ENCODE measurements around the gene IZUMO4. TPM values are rescaled to one million over a fixed set of nuclear protein-coding genes. Genes with fewer than 3 reads are reported as not detected.

Gene IZUMO4
- total RNA-seq, 1 donor from 2014 or later = 9.5 TPM

DNA sequence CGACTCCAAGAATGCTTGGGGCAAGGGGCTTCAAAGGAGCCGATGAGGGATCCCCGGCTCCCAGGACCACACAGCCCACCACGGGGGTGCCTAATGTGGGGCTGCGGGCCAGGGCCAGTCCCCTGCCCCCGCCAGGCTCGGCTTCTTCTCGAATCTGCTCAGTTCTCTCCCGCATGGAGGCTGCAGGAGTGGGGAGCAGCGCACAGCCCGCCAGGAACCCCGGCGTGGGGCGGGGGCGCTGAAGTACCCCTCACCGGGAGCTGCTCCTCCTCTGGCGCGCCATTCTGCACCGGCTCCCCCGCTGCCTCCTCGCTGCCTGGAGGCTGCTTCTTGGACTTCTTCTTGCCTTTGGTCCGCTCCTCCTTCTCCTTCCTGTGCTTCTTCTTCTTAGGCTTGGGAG lies 14.7 kb downstream of the IZUMO4 start:
- Mint-ChIP-seq H3K27me3 (ENCODE audit: low read depth) (no peaks in the 10 kb centered on the region), H3K4me1 (ENCODE audit: low read depth) (no peaks in the 10 kb centered on the region), H3K4me3 (ENCODE audit: low read depth) (no peak overlapping the region), H3K27ac (no peak overlapping the region), H3K36me3 (ENCODE audit: low read depth) (peaks cover 57% of the 10 kb centered on the region), H3K9me3 (no peaks in the 10 kb centered on the region)
- intact Hi-C loops (cut with micrococcal nuclease) = no loop called here
- no peak for DNase-seq (ENCODE audit: low spot score)

DNA sequence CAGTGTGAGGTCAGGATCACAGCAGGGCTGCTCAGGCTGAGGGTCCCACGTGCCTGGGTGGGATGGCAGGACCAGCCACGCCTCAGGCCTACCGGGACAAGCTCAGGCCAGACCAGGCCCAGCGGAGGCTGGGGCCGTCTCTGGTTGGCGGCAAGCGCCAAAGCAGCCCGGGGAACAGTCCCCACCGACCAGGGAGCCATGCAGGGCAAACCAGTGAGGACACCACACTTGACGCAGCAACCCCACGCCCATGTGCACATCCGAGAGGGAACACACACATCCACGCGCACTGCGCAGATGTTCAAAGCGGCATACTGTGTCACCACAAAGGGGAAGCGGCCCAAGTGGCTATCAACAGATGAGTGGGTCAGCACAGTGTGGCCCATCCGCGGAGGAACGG lies 15.2 kb downstream of the IZUMO4 start:
- Mint-ChIP-seq H3K27me3 (ENCODE audit: low read depth) (no peaks in the 10 kb centered on the region), H3K4me1 (ENCODE audit: low read depth) (no peaks in the 10 kb centered on the region), H3K27ac (no peak overlapping the region), H3K4me3 (ENCODE audit: low read depth) (no peak overlapping the region), H3K9me3 (no peaks in the 10 kb centered on the region), H3K36me3 (ENCODE audit: low read depth) (peaks cover 53% of the 10 kb centered on the region)
- DNase-seq (ENCODE audit: low spot score) = no peak
- intact Hi-C loops (cut with micrococcal nuclease) = no loop called here

DNA sequence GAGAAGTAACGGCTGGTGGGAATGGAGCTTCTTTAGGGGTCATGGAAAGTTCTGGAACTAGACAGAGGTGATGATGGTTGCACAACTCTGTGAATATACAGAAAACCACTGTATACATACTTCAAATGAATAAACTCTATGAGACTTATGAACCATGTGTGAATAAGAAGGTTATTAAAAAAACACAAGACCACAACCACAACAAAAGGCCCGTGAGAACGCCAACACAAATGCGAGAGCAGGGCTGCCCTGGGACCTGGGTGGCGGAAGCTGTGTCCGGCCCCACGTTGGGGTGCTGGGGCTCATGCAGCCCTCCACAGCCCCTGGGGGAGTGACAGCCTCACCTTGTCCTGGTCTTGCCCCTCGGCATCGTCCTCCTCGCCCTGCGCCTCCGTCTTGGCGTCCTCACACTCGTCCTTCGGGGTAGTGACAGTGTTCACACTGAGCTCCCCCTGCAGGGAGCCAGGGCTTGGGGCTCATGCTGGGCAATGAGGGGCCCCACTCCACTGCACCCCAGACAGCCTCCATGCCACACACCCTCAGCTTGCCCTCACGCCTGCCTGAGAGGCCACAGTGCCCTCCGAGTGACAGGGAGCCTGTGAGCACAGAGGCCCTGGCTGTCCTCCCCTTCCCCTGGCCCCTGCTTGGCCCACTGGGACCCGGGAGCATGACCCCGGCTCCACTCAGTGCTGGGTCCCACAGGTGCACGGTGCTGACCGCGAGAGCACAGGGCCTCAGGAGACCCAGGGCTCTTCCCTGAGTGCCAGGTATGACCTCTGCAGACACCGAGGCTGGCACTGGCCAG lies 16.0 kb downstream of the IZUMO4 start:
- no peak for DNase-seq (ENCODE audit: low spot score)
- Mint-ChIP-seq H3K9me3 (no peaks in the 10 kb centered on the region), H3K27me3 (ENCODE audit: low read depth) (no peaks in the 10 kb centered on the region), H3K36me3 (ENCODE audit: low read depth) (peaks cover 51% of the 10 kb centered on the region), H3K4me1 (ENCODE audit: low read depth) (no peaks in the 10 kb centered on the region), H3K27ac (no peak overlapping the region), H3K4me3 (ENCODE audit: low read depth) (no peak overlapping the region)
- intact Hi-C loops (cut with micrococcal nuclease) = no loop called here

DNA sequence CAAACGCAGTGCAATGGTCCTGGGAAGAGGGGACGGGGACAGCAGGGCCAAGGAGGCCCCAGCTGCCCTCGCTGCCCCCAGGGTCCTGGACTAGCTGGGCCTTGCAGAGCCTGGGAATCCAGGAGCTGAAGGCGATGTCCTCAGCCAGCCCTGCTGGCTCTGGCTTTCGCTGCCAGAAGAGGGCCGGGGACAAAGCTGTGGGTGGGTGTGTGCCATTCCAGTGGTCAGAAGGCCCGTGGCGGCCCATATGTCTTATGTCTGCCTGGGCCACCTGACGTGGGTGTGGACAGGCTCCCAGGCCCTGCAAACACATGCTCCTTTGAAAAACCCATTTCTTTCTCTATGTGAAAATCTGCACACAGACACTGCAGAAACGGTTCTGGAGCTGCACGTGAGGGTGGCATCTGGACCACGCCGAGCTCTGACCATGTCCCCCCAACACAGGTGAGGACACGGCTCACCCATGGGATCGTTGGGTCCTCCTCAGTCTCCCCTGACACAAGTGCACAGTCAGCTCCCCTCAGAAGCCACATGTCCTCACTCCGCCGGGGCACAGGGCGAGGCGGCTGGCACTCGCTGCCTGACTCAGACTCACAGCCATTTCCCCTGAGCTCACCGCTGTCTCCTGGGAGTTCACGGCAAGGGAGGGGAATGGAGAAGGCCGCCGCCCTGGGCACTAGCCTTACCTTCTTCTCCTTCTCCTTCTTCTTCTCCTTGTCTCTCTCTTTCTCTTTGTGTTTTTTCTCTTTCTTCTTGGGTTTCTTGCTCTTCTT lies 16.9 kb downstream of the IZUMO4 start:
- no peaks in the 10 kb centered on the region for H3K27me3 Mint-ChIP-seq (ENCODE audit: low read depth)
- no peak for DNase-seq (ENCODE audit: low spot score)
- H3K9me3 Mint-ChIP-seq = no peaks in the 10 kb centered on the region
- no peaks in the 10 kb centered on the region for H3K4me1 Mint-ChIP-seq (ENCODE audit: low read depth)
- H3K27ac Mint-ChIP-seq = no peak overlapping the region
- intact Hi-C loops (cut with micrococcal nuclease) = no loop called here
- no peak overlapping the region for H3K4me3 Mint-ChIP-seq (ENCODE audit: low read depth)
- peaks cover 52% of the 10 kb centered on the region for H3K36me3 Mint-ChIP-seq (ENCODE audit: low read depth)

DNA sequence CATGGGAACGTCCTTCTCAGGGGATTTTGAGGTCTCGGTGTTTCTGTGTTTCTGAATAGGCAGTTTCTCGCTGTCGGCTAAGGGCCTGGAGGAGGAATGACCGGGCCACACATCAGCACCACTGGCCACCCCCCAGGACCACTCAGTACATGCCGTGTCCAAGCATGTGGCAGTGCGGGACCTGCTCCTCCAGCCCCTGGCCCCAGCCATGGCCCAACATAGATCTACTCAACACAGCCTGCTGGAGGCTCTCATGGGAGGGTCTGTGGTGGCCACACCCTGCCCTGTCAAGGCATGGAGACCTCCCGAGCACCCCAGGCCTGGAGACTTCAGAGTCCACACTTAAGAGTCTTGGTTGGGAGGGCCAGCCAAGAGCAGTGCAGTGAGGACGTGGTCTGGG lies 17.5 kb downstream of the IZUMO4 start:
- no peaks in the 10 kb centered on the region for H3K9me3 Mint-ChIP-seq
- H3K27me3 Mint-ChIP-seq (ENCODE audit: low read depth) = no peaks in the 10 kb centered on the region
- H3K4me1 Mint-ChIP-seq (ENCODE audit: low read depth) = no peaks in the 10 kb centered on the region
- intact Hi-C loops (cut with micrococcal nuclease) = no loop called here
- no peak overlapping the region for H3K4me3 Mint-ChIP-seq (ENCODE audit: low read depth)
- H3K36me3 Mint-ChIP-seq (ENCODE audit: low read depth) = peaks cover 52% of the 10 kb centered on the region
- no peak overlapping the region for H3K27ac Mint-ChIP-seq
- no peak for DNase-seq (ENCODE audit: low spot score)

DNA sequence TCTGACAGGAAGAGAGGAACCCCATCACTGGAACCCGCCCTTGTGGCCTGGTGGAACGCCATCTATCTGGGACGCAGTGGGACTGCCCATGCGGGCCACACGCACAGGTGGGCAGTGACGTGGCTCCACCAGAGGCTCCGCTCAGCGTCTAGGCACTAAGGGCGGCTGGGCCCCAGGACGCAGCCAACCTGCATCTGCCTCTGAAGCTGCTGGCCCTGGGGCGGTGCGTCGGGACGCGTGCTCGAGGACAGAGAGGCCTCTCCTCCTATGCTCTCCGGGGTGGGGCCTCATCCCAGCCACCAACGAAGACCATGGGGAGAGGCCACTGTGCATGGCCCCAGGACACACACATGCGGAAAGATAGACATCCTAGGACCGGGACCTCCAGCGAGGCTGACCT lies 18.1 kb downstream of the IZUMO4 start:
- Mint-ChIP-seq H3K9me3 (no peaks in the 10 kb centered on the region), H3K27me3 (ENCODE audit: low read depth) (no peaks in the 10 kb centered on the region), H3K36me3 (ENCODE audit: low read depth) (peaks cover 48% of the 10 kb centered on the region), H3K27ac (no peak overlapping the region), H3K4me1 (ENCODE audit: low read depth) (no peaks in the 10 kb centered on the region), H3K4me3 (ENCODE audit: low read depth) (no peak overlapping the region)
- no peak for DNase-seq (ENCODE audit: low spot score)
- intact Hi-C loops (cut with micrococcal nuclease) = no loop called here

DNA sequence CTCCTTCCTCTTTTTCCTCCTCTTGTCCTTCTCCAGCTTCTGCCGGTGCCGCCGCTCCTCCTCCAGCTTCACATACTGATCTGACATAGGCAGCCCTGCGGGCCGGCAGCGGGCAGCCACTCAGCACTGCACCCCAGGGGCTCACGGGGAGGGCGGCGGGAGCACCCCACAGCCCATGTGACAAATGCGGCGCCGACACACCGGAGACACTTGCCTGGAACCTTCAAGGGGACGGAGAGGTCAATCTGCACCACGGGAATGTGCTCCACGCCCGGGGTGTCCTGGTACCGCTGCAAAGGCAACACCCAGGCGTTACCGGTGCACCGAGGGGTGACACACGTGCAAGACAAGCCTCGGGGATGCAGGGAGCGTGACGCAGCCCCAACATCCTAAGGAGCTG lies 18.6 kb downstream of the IZUMO4 start:
- Mint-ChIP-seq H3K27me3 (ENCODE audit: low read depth) (no peaks in the 10 kb centered on the region), H3K27ac (no peak overlapping the region), H3K4me1 (ENCODE audit: low read depth) (no peaks in the 10 kb centered on the region), H3K4me3 (ENCODE audit: low read depth) (no peak overlapping the region), H3K9me3 (no peaks in the 10 kb centered on the region), H3K36me3 (ENCODE audit: low read depth) (peaks cover 48% of the 10 kb centered on the region)
- intact Hi-C loops (cut with micrococcal nuclease) = no loop called here
- no peak for DNase-seq (ENCODE audit: low spot score)

DNA sequence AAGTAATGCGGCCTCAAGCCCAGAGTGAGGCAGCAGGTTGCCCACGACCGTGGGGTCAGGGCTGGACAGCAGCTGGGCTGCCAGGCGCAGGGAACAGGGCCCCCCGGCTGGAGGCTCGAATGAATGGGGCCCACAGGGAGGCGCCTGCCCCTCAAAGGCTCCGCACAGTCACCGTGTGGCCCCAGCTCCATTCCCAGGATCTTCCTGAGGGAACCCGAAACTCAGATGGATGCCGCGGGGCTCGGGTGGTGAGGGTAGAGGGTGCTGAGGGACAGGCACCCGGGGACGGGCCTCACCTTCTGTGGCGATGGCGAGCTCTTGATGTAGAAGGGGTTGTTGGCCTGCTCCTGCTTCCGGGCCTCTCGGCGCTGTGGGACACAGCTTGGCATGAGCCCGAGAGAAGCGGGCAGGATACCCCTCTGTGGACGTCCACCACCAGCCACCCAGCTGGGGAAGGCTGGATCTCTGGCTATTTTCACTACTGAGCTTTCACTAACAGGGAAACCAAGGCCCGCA lies 19.3 kb downstream of the IZUMO4 start:
- Mint-ChIP-seq H3K27ac (no peak overlapping the region), H3K36me3 (ENCODE audit: low read depth) (peaks cover 52% of the 10 kb centered on the region), H3K27me3 (ENCODE audit: low read depth) (no peaks in the 10 kb centered on the region), H3K9me3 (no peaks in the 10 kb centered on the region), H3K4me3 (ENCODE audit: low read depth) (no peak overlapping the region), H3K4me1 (ENCODE audit: low read depth) (no peaks in the 10 kb centered on the region)
- intact Hi-C loops (cut with micrococcal nuclease) = no loop called here
- DNase-seq (ENCODE audit: low spot score) = no peak

DNA sequence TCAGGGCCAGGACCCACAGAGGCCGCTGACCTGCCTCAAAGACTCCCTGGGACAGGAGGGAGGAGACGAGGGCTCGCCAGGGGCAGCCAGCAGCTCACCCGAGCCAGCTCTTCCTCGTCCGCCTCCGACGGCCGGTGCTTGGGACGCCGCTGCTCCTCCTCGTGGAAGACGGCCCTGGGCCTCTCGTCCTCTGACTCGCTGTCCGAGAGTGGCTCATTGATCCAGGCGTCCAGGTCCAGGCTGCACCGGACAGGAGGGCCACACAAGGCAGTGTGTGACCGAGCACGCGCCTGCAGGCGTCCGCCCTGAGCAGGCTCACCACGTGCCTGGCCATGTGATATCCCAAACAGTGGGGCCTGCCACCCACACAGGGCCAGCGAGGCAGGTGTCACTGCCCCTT lies 19.8 kb downstream of the IZUMO4 start:
- Mint-ChIP-seq H3K4me3 (ENCODE audit: low read depth) (no peak overlapping the region), H3K36me3 (ENCODE audit: low read depth) (peaks cover 57% of the 10 kb centered on the region), H3K27me3 (ENCODE audit: low read depth) (no peaks in the 10 kb centered on the region)

DNA sequence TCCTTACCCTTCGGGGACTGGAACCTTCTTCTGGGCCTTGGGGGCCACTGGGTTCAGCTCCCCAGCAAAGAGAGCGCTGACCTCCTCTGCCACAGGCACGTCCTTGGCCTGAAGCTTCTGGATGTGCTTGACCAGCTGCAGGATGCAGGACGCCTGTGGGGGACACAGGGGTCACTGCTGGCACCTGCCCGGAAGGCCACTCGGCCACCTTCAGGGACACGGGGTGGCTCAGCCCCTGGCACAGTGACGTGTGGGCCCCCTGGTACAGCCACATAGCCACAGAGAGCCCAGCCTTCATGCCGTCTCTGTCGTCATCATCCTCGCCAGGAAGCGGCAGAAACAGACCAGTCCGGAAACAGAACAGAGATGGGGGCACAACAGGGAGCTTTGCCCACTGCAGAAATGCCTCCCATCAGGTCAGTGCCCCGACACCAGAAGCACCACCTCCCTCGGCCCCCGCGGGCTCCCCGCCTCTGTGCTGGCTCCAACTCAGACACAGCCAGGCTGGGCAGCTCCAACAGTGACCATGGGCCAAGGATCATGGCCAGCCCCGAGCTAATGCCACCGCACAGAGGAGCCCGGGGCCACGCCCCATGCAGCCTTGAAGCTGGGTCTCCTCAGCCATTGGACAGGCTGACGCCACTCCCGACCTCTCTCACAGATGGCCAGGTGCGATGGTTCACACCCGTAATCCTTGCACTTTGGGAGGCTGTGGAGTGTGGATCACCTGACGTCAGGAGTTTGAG lies 20.7 kb downstream of the IZUMO4 start:
- Mint-ChIP-seq H3K4me1 (ENCODE audit: low read depth) (no peaks in the 10 kb centered on the region), H3K27ac (no peak overlapping the region), H3K36me3 (ENCODE audit: low read depth) (peaks cover 56% of the 10 kb centered on the region), H3K27me3 (ENCODE audit: low read depth) (no peaks in the 10 kb centered on the region), H3K9me3 (no peaks in the 10 kb centered on the region), H3K4me3 (ENCODE audit: low read depth) (no peak overlapping the region)
- intact Hi-C loops (cut with micrococcal nuclease) = no loop called here
- DNase-seq (ENCODE audit: low spot score) = no peak

More for the DNA sequence above, 19.8 kb downstream of the IZUMO4 start:
- no peaks in the 10 kb centered on the region for H3K9me3 Mint-ChIP-seq
- no peaks in the 10 kb centered on the region for H3K4me1 Mint-ChIP-seq (ENCODE audit: low read depth)
- no peak overlapping the region for H3K27ac Mint-ChIP-seq
- DNase-seq (ENCODE audit: low spot score) = no peak
- intact Hi-C loops (cut with micrococcal nuclease) = no loop called here

DNA sequence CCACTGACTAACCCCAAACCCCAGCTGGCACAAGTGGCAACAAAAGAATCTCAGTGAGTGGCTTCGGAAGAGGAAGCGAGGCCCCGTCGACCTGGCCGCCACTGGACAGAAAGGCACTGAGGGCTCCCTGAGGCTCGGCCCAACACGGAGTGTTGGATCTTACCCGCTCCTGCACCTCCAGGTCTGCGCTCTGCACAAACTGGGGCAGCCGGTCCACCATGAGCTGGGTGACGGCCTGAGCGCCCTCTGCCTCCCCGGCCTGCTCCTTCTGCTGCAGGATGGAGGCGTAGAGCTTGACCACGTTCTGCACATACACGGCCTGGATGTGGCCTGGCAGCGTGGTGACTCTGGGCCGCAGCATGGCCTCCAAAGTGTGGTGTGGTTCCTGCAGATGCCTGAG lies 21.7 kb downstream of the IZUMO4 start:
- Mint-ChIP-seq H3K27ac (no peak overlapping the region), H3K27me3 (ENCODE audit: low read depth) (no peaks in the 10 kb centered on the region), H3K4me1 (ENCODE audit: low read depth) (no peaks in the 10 kb centered on the region), H3K9me3 (no peaks in the 10 kb centered on the region), H3K36me3 (ENCODE audit: low read depth) (peaks cover 59% of the 10 kb centered on the region), H3K4me3 (ENCODE audit: low read depth) (no peak overlapping the region)
- intact Hi-C loops (cut with micrococcal nuclease) = no loop called here
- DNase-seq (ENCODE audit: low spot score) = no peak

DNA sequence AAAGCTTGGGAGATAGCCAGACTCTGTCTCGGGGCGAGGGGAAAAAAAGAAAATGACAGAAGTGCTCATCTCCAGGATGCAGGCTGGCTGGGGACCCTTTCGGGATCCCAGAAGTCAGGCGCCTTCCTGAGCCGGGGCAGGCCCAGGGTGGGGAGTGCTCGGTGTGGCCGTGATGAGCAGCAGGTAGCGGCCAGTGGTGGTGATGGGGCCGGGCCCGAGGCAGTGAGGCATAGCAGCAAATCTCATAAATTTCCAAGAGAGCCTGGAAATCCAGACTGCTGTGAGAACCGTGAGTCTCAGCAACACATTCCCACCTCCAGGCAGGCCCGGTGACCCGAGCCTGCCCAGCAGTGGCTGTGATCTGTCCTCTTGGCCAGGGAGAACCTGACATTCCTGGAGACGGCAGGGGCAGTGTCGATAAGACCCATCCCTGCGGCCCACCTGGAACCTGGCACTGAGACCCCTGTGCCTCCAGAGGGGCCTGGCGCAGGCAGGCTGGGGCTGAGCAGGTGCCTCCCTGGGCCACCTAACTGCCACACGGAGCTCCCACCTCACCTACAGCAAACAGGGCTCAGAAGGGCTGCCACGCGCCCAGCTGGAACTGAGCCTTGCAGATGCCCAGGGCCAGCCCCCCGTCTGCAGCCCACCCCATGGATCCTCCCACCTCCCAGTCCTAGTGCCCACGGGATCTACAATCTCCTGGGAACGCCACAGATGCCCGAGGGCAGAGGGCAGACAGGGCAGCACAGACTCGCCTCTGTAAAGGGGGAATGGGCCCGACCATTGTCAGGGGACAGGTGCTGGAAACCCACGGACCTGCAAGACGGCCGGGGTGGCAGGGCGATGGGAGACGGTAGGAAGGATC lies 23.4 kb downstream of the IZUMO4 start:
- intact Hi-C loops (cut with micrococcal nuclease) = no loop called here
- no peaks in the 10 kb centered on the region for H3K9me3 Mint-ChIP-seq
- DNase-seq (ENCODE audit: low spot score) = no peak
- peaks cover 48% of the 10 kb centered on the region for H3K36me3 Mint-ChIP-seq (ENCODE audit: low read depth)
- H3K4me1 Mint-ChIP-seq (ENCODE audit: low read depth) = no peaks in the 10 kb centered on the region
- H3K27me3 Mint-ChIP-seq (ENCODE audit: low read depth) = no peaks in the 10 kb centered on the region
- H3K4me3 Mint-ChIP-seq (ENCODE audit: low read depth) = no peak overlapping the region
- H3K27ac Mint-ChIP-seq = no peak overlapping the region
